Peyer's patch (tissue), 4 donors: ENCODE data around the gene PARD3B. TPM values are rescaled to one million over a fixed set of nuclear protein-coding genes. Genes with fewer than 3 reads are reported as not detected.
A peak's percentile ranks its signal among the peaks of the same experiment; 100 is the strongest.

Source experiments
- DNase-seq, 3 donors: peaks; one replicate each; pipeline ENCODE4 v3.0.0-alpha.2; 2017 to 2019
- H3K27ac ChIP-seq, 4 donors: fragments of 200-600 bp; sonication (generic); one replicate each; pipeline ENCODE4 v1.5.1; 2016 to 2019
- H3K27me3 ChIP-seq, 2 donors: fragments of 200-600 bp; sonication (generic); one replicate each; pipeline ENCODE4 v1.5.1; 2019
- H3K36me3 ChIP-seq, 3 donors: fragments of 200-600 bp; sonication (generic); one replicate each; pipeline ENCODE4 v1.5.1; 2016 to 2019
- H3K4me1 ChIP-seq, 4 donors: fragments of 200-600 bp; sonication (generic); one replicate each; pipeline ENCODE4 v1.5.1; 2016 to 2019
- H3K4me3 ChIP-seq, 4 donors: fragments of 200-600 bp; sonication (generic); 1 replicate in 3 of 4; 2 replicates in 1 of 4; pipeline ENCODE4 v1.5.1; 2016 to 2019; ENCODE audit warnings: mild to moderate bottlenecking in 1 of 4
- H3K9me3 ChIP-seq, 4 donors: fragments of 200-600 bp; sonication (generic); one replicate each; pipeline ENCODE4 v1.5.1; 2016 to 2019; ENCODE audit warnings: mild to moderate bottlenecking in 1 of 4
- POLR2A ChIP-seq, 2 donors: fragments of 450-650 bp; IDR thresholded peaks; one replicate each; pipeline ENCODE4 v1.5.1; 2017; ENCODE audit warnings: antibody characterized with exemption in 2 of 2, mild to moderate bottlenecking in 2 of 2, moderate library complexity in 2 of 2
- total RNA-seq, 4 donors: library from RNA; depleted of rRNA; stranded (reverse); fragments of >200 nt; gene quantifications; one replicate each; pipeline ENCODE4 v1.1.0, GENCODE V29; 2016
- TF ChIP-seq, protein P1 (sequence below), 6 experiments: fragments of 450-650 bp in 4 of 6; fragments of 200-600 bp in 2 of 6; sonication (generic) in 1 of 6; IDR thresholded peaks; one replicate each; pipeline ENCODE4 v1.5.1; 2017 to 2019; ENCODE audit warnings: antibody characterized with exemption in 6 of 6, mild to moderate bottlenecking in 3 of 6, moderate library complexity in 1 of 6

PARD3B gene
- total RNA-seq, 4 donors from 2014 or later: 19.6 to 52.0 (median 40.6) TPM

DNA sequence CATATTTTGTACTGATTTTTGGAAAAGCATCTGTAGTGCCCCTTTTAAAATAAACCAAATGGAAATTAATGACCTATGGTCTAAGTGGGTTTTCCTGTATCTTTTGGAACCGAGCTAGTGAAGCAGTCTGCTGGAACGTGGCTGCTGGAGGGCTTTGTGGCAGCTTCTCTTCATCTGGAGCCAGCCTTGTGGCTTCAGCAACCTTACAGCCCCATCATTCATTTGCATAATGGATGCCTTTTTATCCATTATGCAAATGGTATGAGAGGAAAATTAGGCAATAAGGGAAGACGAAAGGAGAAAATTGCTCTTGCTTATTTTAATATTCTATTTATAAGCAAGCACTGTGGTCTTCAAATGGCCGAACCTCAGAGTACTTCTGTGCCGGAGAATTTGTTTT, 421.0 kb downstream of the PARD3B start:
- Histone ChIP-seq H3K27ac (no peak overlapping the region), H3K4me3 (no peak overlapping the region), H3K9me3 (no peaks in the 10 kb centered on the region), H3K36me3 (no peaks in the 10 kb centered on the region), H3K27me3 (no peaks in the 10 kb centered on the region), H3K4me1 (no peaks in the 10 kb centered on the region)
- TF ChIP-seq, protein P1, sequence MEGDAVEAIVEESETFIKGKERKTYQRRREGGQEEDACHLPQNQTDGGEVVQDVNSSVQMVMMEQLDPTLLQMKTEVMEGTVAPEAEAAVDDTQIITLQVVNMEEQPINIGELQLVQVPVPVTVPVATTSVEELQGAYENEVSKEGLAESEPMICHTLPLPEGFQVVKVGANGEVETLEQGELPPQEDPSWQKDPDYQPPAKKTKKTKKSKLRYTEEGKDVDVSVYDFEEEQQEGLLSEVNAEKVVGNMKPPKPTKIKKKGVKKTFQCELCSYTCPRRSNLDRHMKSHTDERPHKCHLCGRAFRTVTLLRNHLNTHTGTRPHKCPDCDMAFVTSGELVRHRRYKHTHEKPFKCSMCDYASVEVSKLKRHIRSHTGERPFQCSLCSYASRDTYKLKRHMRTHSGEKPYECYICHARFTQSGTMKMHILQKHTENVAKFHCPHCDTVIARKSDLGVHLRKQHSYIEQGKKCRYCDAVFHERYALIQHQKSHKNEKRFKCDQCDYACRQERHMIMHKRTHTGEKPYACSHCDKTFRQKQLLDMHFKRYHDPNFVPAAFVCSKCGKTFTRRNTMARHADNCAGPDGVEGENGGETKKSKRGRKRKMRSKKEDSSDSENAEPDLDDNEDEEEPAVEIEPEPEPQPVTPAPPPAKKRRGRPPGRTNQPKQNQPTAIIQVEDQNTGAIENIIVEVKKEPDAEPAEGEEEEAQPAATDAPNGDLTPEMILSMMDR (IDR thresholded peaks at IDR 0.05): no peak
- TF ChIP-seq POLR2A (IDR thresholded peaks at IDR 0.05): no peak
- no peak for DNase-seq

DNA sequence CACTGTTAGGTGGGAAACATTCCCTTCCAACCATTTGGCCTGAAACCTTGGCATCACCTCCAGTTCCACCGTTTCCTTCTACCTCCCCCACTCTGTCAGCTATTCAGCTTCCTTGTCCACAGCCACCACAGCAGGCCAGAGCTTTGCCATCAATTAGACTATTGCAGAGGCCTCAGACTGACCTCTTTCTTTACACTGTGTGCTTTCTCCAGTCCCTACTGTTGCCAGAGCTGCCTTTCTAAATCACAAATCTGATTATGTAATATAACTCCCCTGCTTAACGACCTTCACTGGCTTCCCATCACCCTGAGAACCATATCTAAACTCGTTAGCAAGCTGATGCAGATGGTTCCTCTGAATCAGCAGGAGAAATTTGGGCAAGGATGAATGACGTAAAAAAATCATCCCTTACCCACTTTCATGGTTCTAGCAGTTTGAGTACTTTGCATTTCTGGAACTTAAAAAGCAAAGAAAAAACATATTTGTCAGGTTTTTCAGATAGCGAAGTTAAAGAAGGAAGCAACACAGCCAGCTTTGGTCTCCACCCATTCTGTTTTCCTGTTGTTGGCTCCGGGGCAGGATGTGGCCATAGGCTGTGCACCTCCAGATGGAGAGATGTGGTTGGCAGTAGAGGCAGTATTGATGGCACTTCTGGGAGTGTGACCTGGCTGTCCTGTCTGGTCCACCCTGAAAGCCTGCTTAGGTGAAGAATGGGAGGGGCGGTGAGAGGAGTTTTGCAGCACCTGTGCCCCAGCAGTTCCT, 422.1 kb downstream of the PARD3B start:
- H3K27me3 ChIP-seq: no peaks in the 10 kb centered on the region
- H3K27ac ChIP-seq: peak overlapping the region in 1 of 4 donors; percentile 27
- TF ChIP-seq, protein P1 (IDR thresholded peaks at IDR 0.05): no peak
- no peak for TF ChIP-seq POLR2A (IDR thresholded peaks at IDR 0.05)
- no peak overlapping the region for H3K4me3 ChIP-seq
- DNase-seq: peak in 2 of 3 donors; percentile 35 to 47
- no peaks in the 10 kb centered on the region for H3K36me3 ChIP-seq
- H3K4me1 ChIP-seq: no peaks in the 10 kb centered on the region
- no peaks in the 10 kb centered on the region for H3K9me3 ChIP-seq

DNA sequence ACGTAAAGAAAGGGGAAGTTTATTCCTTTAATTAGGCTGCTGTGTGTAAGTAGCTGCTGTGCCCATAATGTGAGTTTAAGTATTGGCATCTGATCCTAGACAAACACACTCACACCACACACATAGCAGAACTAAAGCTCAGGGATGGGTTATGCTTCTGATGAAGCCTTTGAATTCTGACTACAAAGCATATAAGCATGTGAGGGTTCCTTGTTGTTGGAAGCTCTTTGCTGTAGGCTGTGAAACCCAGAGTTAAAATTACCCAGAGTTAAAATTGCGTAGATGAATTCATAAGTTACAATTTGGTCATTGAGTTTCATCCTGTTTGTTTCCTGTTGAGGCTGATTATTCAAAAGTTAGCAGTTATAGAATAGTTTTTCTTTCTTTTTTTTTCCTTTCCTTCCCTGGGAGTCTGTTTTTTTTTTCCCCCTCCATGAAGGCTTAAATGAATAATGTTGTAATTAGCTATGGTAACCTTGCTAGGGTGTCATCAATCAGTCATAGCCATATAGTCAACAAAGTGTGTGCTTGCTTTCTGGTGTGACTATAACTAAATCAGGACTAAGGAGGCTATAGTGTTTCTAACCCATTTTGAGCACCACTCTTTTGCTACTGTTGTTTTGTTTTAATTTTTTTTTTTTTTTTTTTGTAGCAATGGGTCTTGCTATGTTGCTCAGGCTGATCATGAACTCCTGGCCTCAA, 426.1 kb downstream of the PARD3B start:
- DNase-seq: no peak
- no peaks in the 10 kb centered on the region for H3K36me3 ChIP-seq
- no peaks in the 10 kb centered on the region for H3K27me3 ChIP-seq
- no peak overlapping the region for H3K27ac ChIP-seq
- no peak for TF ChIP-seq POLR2A (IDR thresholded peaks at IDR 0.05)
- TF ChIP-seq, protein P1 (IDR thresholded peaks at IDR 0.05): no peak
- H3K9me3 ChIP-seq: no peaks in the 10 kb centered on the region
- H3K4me3 ChIP-seq: no peak overlapping the region
- no peaks in the 10 kb centered on the region for H3K4me1 ChIP-seq

DNA sequence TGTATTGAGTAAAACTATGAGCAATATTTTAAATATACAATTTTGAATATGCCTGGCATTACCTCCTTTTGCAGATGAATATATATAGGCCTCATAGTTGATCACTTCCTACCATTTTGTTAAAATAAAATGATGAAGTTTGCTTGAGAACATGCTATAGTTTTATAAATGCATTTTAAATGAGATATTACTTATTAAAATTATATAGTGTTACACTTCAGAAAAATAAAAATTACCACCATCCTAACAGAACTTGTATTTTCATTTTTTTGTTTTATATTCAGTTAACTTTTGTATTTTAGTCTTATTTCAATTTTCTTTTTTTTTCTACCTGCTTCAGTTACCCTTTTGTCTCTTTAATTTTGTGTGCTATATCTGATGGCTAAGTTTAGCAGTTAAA, 426.9 kb downstream of the PARD3B start:
- no peak for DNase-seq
- H3K4me1 ChIP-seq: no peaks in the 10 kb centered on the region
- no peak overlapping the region for H3K27ac ChIP-seq
- H3K4me3 ChIP-seq: no peak overlapping the region
- H3K27me3 ChIP-seq: no peaks in the 10 kb centered on the region
- no peaks in the 10 kb centered on the region for H3K36me3 ChIP-seq
- H3K9me3 ChIP-seq: no peaks in the 10 kb centered on the region
- no peak for TF ChIP-seq POLR2A (IDR thresholded peaks at IDR 0.05)
- TF ChIP-seq, protein P1 (IDR thresholded peaks at IDR 0.05): no peak

DNA sequence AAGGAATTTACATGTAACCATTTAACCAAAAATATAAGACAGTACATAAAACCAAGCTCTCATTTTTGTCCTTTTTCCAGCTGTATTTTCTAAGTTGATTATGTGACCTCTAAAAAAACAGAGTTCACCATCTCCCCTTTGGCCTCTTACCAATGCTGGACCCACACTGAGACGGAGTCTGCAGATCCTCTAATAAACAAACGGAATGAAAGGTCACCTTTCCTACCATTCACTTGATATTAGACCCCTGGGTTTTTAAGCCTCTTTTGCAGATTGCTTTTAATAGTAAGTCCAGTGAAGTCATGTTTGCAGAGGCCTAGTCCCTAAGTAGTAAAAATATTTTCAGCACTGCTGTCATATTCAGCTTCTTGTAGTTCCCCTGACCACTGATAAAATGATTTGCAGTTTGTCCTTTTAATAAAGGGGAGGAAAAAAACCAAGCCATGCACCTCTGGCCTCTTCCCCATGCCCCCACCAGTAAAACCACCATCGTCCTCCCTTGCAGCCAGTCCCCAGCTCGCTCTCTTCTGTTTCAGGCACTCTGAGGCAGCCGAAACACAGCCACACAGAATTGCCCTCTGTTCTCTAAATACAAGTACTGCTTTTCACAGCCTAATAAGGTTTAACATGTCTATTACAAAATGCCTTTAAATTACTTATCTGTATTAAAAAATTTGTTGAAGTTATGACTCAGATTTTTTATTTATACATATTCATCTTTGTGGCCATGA, 427.5 kb downstream of the PARD3B start:
- Histone ChIP-seq H3K4me3 (no peak overlapping the region), H3K36me3 (no peaks in the 10 kb centered on the region), H3K9me3 (no peaks in the 10 kb centered on the region), H3K27me3 (no peaks in the 10 kb centered on the region), H3K27ac (no peak overlapping the region), H3K4me1 (no peaks in the 10 kb centered on the region)
- no peak for TF ChIP-seq POLR2A (IDR thresholded peaks at IDR 0.05)
- TF ChIP-seq, protein P1 (IDR thresholded peaks at IDR 0.05): no peak
- DNase-seq: no peak
